Peyer's patch (tissue), 4 donors: ENCODE measurements around the gene KLHL22. TPM values are rescaled to one million over a fixed set of nuclear protein-coding genes. Genes with fewer than 3 reads are reported as not detected.
"Not testable (repeated sequence)": the region's sequence is repeated elsewhere in the genome, so short reads cannot be mapped to it uniquely, and the experiment has no call there.

Experiments used
- DNase-seq, 3 donors: peaks; one replicate each; pipeline ENCODE4 v3.0.0-alpha.2; 2017 to 2019
- H3K27ac ChIP-seq, 4 donors: fragments of 200-600 bp; sonication (generic); one replicate each; pipeline ENCODE4 v1.5.1; 2016 to 2019
- H3K27me3 ChIP-seq, 2 donors: fragments of 200-600 bp; sonication (generic); one replicate each; pipeline ENCODE4 v1.5.1; 2019
- H3K36me3 ChIP-seq, 3 donors: fragments of 200-600 bp; sonication (generic); one replicate each; pipeline ENCODE4 v1.5.1; 2016 to 2019
- H3K4me1 ChIP-seq, 4 donors: fragments of 200-600 bp; sonication (generic); one replicate each; pipeline ENCODE4 v1.5.1; 2016 to 2019
- H3K4me3 ChIP-seq, 4 donors: fragments of 200-600 bp; sonication (generic); 1 replicate in 3 of 4; 2 replicates in 1 of 4; pipeline ENCODE4 v1.5.1; 2016 to 2019; ENCODE audit warnings: mild to moderate bottlenecking in 1 of 4
- H3K9me3 ChIP-seq, 4 donors: fragments of 200-600 bp; sonication (generic); one replicate each; pipeline ENCODE4 v1.5.1; 2016 to 2019; ENCODE audit warnings: mild to moderate bottlenecking in 1 of 4
- CTCF ChIP-seq, 6 experiments: fragments of 450-650 bp in 4 of 6; fragments of 200-600 bp in 2 of 6; sonication (generic) in 1 of 6; IDR thresholded peaks; one replicate each; pipeline ENCODE4 v1.5.1; 2017 to 2019; ENCODE audit warnings: antibody characterized with exemption in 6 of 6, mild to moderate bottlenecking in 3 of 6, moderate library complexity in 1 of 6
- POLR2A ChIP-seq, 2 donors: fragments of 450-650 bp; IDR thresholded peaks; one replicate each; pipeline ENCODE4 v1.5.1; 2017; ENCODE audit warnings: antibody characterized with exemption in 2 of 2, mild to moderate bottlenecking in 2 of 2, moderate library complexity in 2 of 2
- total RNA-seq, 4 donors: library from RNA; depleted of rRNA; stranded (reverse); fragments of >200 nt; gene quantifications; one replicate each; pipeline ENCODE4 v1.1.0, GENCODE V29; 2016

Gene KLHL22
- total RNA-seq, 4 donors from 2014 or later: 12.6 to 23.9 (median 19.2) TPM

GRCh38 chr22:20471126-20471833 is 24.3 kb downstream of the KLHL22 start:
- TF ChIP-seq CTCF (IDR thresholded peaks at IDR 0.05) (no peak), POLR2A (IDR thresholded peaks at IDR 0.05) (no peak)
- no peak overlapping the region for H3K4me3 ChIP-seq
- DNase-seq: no peak

GRCh38 chr22:20470525-20470924 is 25.1 kb downstream of the KLHL22 start:
- H3K27ac ChIP-seq, H3K4me1 ChIP-seq, DNase-seq, H3K27me3 ChIP-seq, H3K36me3 ChIP-seq, H3K4me3 ChIP-seq, H3K9me3 ChIP-seq: not testable (repeated sequence)

More at GRCh38 chr22:20471126-20471833, 24.3 kb downstream of the KLHL22 start:
- Histone ChIP-seq H3K27me3 (no peaks in the 10 kb centered on the region), H3K36me3 (no peaks in the 10 kb centered on the region), H3K27ac (no peak overlapping the region), H3K4me1 (no peaks in the 10 kb centered on the region), H3K9me3 (no peaks in the 10 kb centered on the region)

GRCh38 chr22:20469110-20469868 is 26.3 kb downstream of the KLHL22 start:
- no peaks in the 10 kb centered on the region for H3K9me3 ChIP-seq
- peaks cover 0 to 5% (median 0%) of the 10 kb centered on the region in 3 donors for H3K36me3 ChIP-seq
- H3K4me1 ChIP-seq: peaks cover 0 to 3% (median under 1%) of the 10 kb centered on the region in 4 donors
- TF ChIP-seq CTCF (IDR thresholded peaks at IDR 0.05) (no peak), POLR2A (IDR thresholded peaks at IDR 0.05) (no peak)
- no peak overlapping the region for H3K27ac ChIP-seq
- H3K4me3 ChIP-seq: no peak overlapping the region
- H3K27me3 ChIP-seq: no peaks in the 10 kb centered on the region
- peak in 1 of 3 donors; percentile 11 for DNase-seq

GRCh38 chr22:20466659-20467379 is 28.8 kb downstream of the KLHL22 start:
- Histone ChIP-seq H3K36me3 (peaks cover 0 to 5% (median 0%) of the 10 kb centered on the region in 3 donors), H3K4me3 (no peak overlapping the region), H3K27ac (no peak overlapping the region), H3K27me3 (no peaks in the 10 kb centered on the region), H3K4me1 (peaks cover 0 to 19% (median 7%) of the 10 kb centered on the region in 4 donors), H3K9me3 (no peaks in the 10 kb centered on the region)
- TF ChIP-seq POLR2A (IDR thresholded peaks at IDR 0.05) (no peak), CTCF (IDR thresholded peaks at IDR 0.05) (no peak)
- DNase-seq: no peak

- Histone ChIP-seq H3K9me3 (no peaks in the 10 kb centered on the region), H3K4me3 (no peak overlapping the region), H3K27me3 (no peaks in the 10 kb centered on the region), H3K27ac (no peak overlapping the region), H3K36me3 (peaks cover 0 to 5% (median 0%) of the 10 kb centered on the region in 3 donors), H3K4me1 (peaks cover 0 to 19% (median 7%) of the 10 kb centered on the region in 4 donors)
- no peak for DNase-seq
- no peak for TF ChIP-seq CTCF (IDR thresholded peaks at IDR 0.05)
- no peak for TF ChIP-seq POLR2A (IDR thresholded peaks at IDR 0.05)
Measured at GRCh38 chr22:20465759-20466077, 29.9 kb downstream of the KLHL22 start.
